Right atrium auricular region (tissue), 2 donors: ENCODE data around the gene POT1. TPM values are rescaled to one million over a fixed set of nuclear protein-coding genes. Genes with fewer than 3 reads are reported as not detected.

Experiments used
- DNase-seq: peaks from one replicate; pipeline ENCODE4 v3.0.0-alpha.2; 2019; ENCODE audit warnings: low spot score
- H3K27ac ChIP-seq, 2 donors: fragments of 200-600 bp; sonication (generic); 1 replicate in 1 of 2; 2 replicates in 1 of 2; pipeline ENCODE4 v1.5.1; 2016 to 2019
- H3K27me3 ChIP-seq, 2 donors: fragments of 200-600 bp; sonication (generic); one replicate each; pipeline versions ENCODE4 v1.5.1 to v1.6.0; 2017 to 2019
- H3K36me3 ChIP-seq: fragments of 200-600 bp; sonication (generic); one replicate; pipeline ENCODE4 v1.5.1; 2016
- H3K4me1 ChIP-seq, 2 donors: fragments of 200-600 bp; sonication (generic); one replicate each; pipeline versions ENCODE4 v1.5.1 to v1.6.0; 2017 to 2019
- H3K4me3 ChIP-seq, 2 donors: fragments of 200-600 bp; sonication (generic); 1 replicate in 1 of 2; 2 replicates in 1 of 2; pipeline ENCODE4 v1.5.1; 2017 to 2019; ENCODE audit warnings: mild to moderate bottlenecking in 1 of 2, moderate library complexity in 1 of 2
- H3K9me3 ChIP-seq, 2 donors: fragments of 200-600 bp; sonication (generic); one replicate each; pipeline ENCODE4 v1.5.1; 2019
- total RNA-seq, 2 donors: library from RNA; depleted of rRNA; stranded (reverse); fragments of >200 nt; gene quantifications; one replicate each; pipeline ENCODE4 v1.1.0, GENCODE V29; 2016
- TF ChIP-seq, protein P1 (sequence below), 2 donors: fragments of 200-600 bp; sonication (generic); IDR thresholded peaks; one replicate each; pipeline ENCODE4 v1.5.1; 2019; ENCODE audit warnings: antibody characterized with exemption in 2 of 2

Gene POT1
- total RNA-seq, 2 donors from 2014 or later: 10.7 to 15.5 TPM

DNA sequence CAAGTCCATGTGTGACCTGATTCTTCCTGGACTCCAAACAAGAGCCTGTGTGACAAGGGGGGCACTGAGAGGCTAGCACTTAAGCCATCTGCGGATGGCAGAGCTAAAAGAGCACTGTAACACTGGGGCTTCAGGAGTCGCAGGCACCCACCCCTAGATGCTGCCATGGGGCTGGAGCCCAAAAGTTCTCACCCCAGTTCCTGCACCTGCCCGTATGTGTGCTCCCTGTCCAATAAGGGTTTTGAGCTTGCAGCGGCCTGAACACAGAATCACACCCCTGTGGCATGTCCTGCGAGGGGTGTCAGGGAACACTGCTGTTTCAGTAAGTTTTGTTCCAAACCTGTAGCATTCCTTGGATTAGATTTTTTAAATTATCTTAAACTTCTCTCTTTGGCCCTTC is 110.8 kb downstream of the POT1 start:
- TF ChIP-seq, protein P1, sequence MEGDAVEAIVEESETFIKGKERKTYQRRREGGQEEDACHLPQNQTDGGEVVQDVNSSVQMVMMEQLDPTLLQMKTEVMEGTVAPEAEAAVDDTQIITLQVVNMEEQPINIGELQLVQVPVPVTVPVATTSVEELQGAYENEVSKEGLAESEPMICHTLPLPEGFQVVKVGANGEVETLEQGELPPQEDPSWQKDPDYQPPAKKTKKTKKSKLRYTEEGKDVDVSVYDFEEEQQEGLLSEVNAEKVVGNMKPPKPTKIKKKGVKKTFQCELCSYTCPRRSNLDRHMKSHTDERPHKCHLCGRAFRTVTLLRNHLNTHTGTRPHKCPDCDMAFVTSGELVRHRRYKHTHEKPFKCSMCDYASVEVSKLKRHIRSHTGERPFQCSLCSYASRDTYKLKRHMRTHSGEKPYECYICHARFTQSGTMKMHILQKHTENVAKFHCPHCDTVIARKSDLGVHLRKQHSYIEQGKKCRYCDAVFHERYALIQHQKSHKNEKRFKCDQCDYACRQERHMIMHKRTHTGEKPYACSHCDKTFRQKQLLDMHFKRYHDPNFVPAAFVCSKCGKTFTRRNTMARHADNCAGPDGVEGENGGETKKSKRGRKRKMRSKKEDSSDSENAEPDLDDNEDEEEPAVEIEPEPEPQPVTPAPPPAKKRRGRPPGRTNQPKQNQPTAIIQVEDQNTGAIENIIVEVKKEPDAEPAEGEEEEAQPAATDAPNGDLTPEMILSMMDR (IDR thresholded peaks at IDR 0.05): no peak
- no peak overlapping the region for H3K4me3 ChIP-seq
- no peak for DNase-seq
- H3K27ac ChIP-seq: no peak overlapping the region
- H3K36me3 ChIP-seq: peaks cover 19% of the 10 kb centered on the region
- H3K27me3 ChIP-seq: no peaks in the 10 kb centered on the region
- H3K4me1 ChIP-seq: no peaks in the 10 kb centered on the region
- no peaks in the 10 kb centered on the region for H3K9me3 ChIP-seq

DNA sequence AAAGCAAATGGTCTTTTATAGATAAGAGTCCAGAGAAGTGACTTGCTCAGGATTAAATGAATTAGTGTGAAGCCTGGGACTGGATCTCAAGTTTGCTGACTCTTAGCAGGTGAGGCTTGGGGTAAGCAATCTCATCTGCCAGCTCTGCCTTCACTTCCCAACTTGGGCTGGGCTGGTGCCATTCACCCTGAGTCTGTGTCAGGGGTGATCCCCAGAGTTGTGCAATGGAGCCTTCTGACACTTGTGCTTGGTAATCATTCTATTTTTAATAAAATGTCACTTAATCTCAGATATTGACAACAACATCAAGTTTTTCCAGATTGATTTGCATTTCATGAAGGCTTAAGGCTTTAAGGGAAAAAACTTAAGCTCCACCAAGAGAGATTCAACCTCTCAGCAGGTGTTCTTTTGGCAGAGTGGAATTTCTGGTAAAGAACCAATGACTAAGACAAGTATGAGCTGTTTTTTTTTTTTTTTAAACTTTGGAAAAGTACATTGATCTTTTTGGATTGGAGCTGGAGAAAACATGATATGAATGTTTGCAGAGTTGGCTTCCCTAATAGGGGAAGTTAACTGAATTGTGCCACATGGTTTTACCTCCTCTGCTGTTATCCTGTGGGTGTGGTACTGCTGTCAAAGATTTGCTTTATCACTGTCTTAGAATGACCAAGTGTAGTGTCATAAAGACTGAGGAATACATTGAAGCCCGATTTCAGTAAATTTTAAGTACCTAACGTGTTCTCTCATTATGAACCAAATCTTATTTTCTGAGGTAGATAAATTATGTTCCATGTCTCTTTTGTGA is 115.4 kb downstream of the POT1 start:
- Histone ChIP-seq H3K9me3 (no peaks in the 10 kb centered on the region), H3K27ac (no peak overlapping the region), H3K4me1 (no peaks in the 10 kb centered on the region), H3K4me3 (no peak overlapping the region), H3K36me3 (no peaks in the 10 kb centered on the region), H3K27me3 (no peaks in the 10 kb centered on the region)
- DNase-seq: no peak
- TF ChIP-seq, protein P1 (IDR thresholded peaks at IDR 0.05): no peak

DNA sequence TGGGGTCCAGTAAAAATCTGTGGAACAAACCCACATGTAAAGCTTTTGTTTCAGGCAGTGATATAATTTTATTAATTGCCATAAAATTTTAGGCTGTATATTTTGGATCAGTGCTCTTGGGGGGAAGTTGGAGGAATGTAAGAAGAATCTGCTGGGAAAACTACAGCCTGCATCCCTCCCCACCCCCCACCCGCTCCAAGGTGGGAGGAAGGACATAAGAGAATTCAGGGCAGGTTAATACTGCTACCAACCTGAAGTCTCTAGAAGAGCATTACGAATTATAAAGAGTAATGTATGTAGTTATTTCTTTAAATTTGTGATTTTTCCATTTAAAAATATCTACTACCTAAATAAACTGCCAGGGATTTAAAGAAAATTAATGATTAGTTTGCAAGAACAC is 116.9 kb downstream of the POT1 start:
- Histone ChIP-seq H3K27me3 (no peaks in the 10 kb centered on the region), H3K36me3 (no peaks in the 10 kb centered on the region), H3K4me1 (no peaks in the 10 kb centered on the region), H3K4me3 (no peak overlapping the region), H3K9me3 (no peaks in the 10 kb centered on the region), H3K27ac (no peak overlapping the region)
- no peak for DNase-seq
- TF ChIP-seq, protein P1 (IDR thresholded peaks at IDR 0.05): no peak

DNA sequence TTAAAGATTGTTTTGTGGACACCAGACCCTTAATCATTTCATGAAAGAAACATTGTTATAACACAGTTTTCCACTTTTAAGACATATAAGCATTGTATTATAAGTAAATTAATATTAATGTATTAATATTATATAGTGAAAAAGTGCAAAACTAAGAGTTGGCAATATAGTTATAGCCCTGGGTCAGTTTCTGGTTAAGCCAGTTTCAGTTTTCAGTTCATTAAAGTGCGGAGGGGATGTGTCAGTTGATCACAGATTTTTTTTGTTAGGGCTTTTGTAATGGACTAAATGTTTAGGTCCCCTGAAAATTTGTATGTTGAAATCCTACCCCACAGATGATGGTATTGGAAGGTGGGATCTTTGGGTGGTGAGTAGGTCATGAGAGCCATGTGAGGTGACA is 118.3 kb downstream of the POT1 start:
- no peak for DNase-seq
- H3K27ac ChIP-seq: no peak overlapping the region
- no peaks in the 10 kb centered on the region for H3K36me3 ChIP-seq
- no peaks in the 10 kb centered on the region for H3K4me1 ChIP-seq
- TF ChIP-seq, protein P1 (IDR thresholded peaks at IDR 0.05): no peak
- no peak overlapping the region for H3K4me3 ChIP-seq
- no peaks in the 10 kb centered on the region for H3K27me3 ChIP-seq
- H3K9me3 ChIP-seq: no peaks in the 10 kb centered on the region

DNA sequence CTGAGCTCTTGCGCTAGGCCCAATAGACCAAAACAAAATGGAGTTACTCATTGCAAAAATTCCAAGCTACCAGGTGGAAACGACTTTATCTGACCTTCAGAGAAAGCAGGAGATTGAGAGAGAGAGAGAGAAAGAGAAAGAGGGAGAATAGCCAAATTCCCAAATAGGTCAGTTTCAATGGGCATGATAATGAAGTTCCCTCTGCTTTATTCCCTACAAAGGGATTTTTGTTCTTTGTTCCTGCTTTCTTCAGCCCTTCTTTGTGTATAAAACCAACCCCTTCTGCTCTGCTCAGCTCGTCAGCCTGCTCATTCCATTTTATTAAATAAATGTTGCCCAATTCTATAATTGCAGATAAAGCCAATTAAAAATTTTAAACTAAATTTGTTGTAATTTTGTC is 119.0 kb downstream of the POT1 start:
- Histone ChIP-seq H3K9me3 (no peaks in the 10 kb centered on the region), H3K27ac (no peak overlapping the region), H3K27me3 (no peaks in the 10 kb centered on the region), H3K36me3 (no peaks in the 10 kb centered on the region), H3K4me3 (no peak overlapping the region), H3K4me1 (no peaks in the 10 kb centered on the region)
- TF ChIP-seq, protein P1 (IDR thresholded peaks at IDR 0.05): no peak
- no peak for DNase-seq

DNA sequence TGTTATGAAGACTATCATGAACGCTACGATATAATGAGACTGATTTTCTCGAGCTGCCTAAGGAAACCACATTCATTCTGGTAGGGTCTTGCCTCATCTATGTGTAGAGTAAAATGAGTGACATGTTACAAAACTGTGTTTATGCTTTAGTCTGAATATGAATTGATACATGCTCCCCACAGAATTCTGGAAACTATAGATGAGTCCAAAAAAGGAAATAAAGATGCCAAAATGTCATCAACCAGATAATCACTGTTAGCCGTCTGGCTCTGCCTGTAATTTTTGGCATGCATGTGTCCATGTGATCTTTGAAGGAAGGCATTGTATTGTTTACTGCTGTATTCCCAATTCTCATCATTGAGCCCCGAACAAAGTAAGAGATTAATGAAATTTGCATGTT is 121.4 kb downstream of the POT1 start:
- DNase-seq: no peak
- Histone ChIP-seq H3K27me3 (no peaks in the 10 kb centered on the region), H3K27ac (no peak overlapping the region), H3K9me3 (no peaks in the 10 kb centered on the region), H3K4me3 (no peak overlapping the region), H3K4me1 (no peaks in the 10 kb centered on the region), H3K36me3 (no peaks in the 10 kb centered on the region)
- TF ChIP-seq, protein P1 (IDR thresholded peaks at IDR 0.05): no peak
